Sigmoid colon (tissue), 4 donors: ENCODE data around the gene ABI1.

Source experiments
- EP300 ChIP-seq, 4 donors: sonication (generic); formaldehyde crosslinking; IDR thresholded peaks; one replicate each; pipeline ENCODE4 v1.6.1; 2017; ENCODE audit warnings: antibody characterized with exemption in 4 of 4
- POLR2A ChIP-seq, 2 donors: fragments of 450-650 bp; IDR thresholded peaks; one replicate each; pipeline ENCODE4 v1.6.1; 2016; ENCODE audit warnings: antibody characterized with exemption in 2 of 2, mild to moderate bottlenecking in 2 of 2, moderate library complexity in 2 of 2
- POLR2AphosphoS5 ChIP-seq, 4 donors: sonication (generic); formaldehyde crosslinking; IDR thresholded peaks; one replicate each; pipeline ENCODE4 v1.6.1; 2017; ENCODE audit warnings: antibody characterized with exemption in 4 of 4
- TF ChIP-seq, protein P1 (sequence below), 4 experiments: fragments of 450-650 bp in 3 of 4; fragments of 200-600 bp in 1 of 4; IDR thresholded peaks; one replicate each; pipeline ENCODE4 v1.5.1; 2016 to 2019; ENCODE audit warnings: antibody characterized with exemption in 4 of 4, mild to moderate bottlenecking in 3 of 4, moderate library complexity in 2 of 4

DNA sequence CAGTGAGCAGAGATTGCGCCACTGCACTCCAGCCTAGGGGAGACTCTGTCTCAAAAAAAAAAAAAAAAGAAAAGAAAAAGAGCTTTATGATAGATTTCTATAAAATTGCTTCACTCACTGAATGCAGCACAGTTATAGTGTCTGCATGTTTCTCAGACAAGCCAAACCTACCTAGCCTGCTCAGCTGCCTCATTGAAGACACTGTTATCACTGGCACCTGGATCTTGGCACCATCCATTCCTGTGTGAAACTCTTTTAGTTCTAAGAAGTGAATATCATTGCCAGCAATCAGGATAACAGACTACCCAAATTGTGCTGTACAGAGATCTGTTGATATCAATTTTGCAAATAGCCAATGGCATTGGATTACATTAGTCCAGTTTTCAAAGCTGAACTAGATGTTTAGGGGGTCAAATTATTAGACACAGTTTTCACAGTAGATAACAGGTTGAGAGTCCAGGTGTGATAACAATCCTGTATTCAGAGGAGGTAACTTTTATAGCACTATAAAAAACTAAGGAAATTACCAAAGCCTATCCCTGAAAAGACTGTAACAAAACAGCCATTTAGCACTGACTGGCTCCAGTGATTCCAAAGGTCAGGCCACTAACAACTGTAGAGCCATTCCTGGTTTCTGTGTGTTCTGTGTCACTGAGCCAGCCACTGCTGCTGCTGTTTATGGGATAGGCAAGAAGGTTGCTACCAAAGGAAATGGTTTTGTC, 146.2 kb downstream of the ABI1 start:
- no peak for TF ChIP-seq EP300 (IDR thresholded peaks at IDR 0.05)
- TF ChIP-seq, protein P1, sequence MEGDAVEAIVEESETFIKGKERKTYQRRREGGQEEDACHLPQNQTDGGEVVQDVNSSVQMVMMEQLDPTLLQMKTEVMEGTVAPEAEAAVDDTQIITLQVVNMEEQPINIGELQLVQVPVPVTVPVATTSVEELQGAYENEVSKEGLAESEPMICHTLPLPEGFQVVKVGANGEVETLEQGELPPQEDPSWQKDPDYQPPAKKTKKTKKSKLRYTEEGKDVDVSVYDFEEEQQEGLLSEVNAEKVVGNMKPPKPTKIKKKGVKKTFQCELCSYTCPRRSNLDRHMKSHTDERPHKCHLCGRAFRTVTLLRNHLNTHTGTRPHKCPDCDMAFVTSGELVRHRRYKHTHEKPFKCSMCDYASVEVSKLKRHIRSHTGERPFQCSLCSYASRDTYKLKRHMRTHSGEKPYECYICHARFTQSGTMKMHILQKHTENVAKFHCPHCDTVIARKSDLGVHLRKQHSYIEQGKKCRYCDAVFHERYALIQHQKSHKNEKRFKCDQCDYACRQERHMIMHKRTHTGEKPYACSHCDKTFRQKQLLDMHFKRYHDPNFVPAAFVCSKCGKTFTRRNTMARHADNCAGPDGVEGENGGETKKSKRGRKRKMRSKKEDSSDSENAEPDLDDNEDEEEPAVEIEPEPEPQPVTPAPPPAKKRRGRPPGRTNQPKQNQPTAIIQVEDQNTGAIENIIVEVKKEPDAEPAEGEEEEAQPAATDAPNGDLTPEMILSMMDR (IDR thresholded peaks at IDR 0.05), result no peak
- TF ChIP-seq POLR2A (IDR thresholded peaks at IDR 0.05), result no peak
- no peak for TF ChIP-seq POLR2AphosphoS5 (IDR thresholded peaks at IDR 0.05)
